GM12878 (cell line): ENCODE data around the gene TTI1. TPM values are rescaled to one million over a fixed set of nuclear protein-coding genes. Genes with fewer than 3 reads are reported as not detected.

Experiments
- ATAC-seq: fragments of 200-7000 bp; cut with Tn5 transposase; 3 replicates; pipeline ENCODE4 v1.9.1; 2020; ENCODE audit warnings: mild to moderate bottlenecking, moderate library complexity
- BruUV-seq: library from RNA; stranded (reverse); fragments of 400-500 nt; replicated peaks from 2 replicates; lab custom pipeline; 2021; lab: Mats Ljungman, UMichigan
- CTCF ChIA-PET: fragments of 300-600 bp; sonication (Branson Sonifier 250); formaldehyde crosslinking; extraction: SDS; loops from one replicate; lab custom pipeline; 2021; ENCODE audit warnings: inconsistent platforms; lab: Yijun Ruan, JAX
- POLR2A ChIA-PET: fragments of 350-600 bp; formaldehyde crosslinking; extraction: SDS; loops from one replicate; lab custom pipeline; 2021; ENCODE audit warnings: inconsistent platforms; lab: Charles Lee
- RAD21 ChIA-PET: fragments of 300-600 bp; sonication (Branson Sonifier 250); formaldehyde crosslinking; loops from one replicate; lab custom pipeline; 2023; ENCODE audit warnings: antibody characterized with exemption; ENCODE audit not compliant: unreplicated experiment; lab: Charles Lee
- SMC1A ChIA-PET: fragments of 300-600 bp; sonication (Branson Sonifier 250); formaldehyde crosslinking; loops from one replicate; lab custom pipeline; 2023; ENCODE audit not compliant: unreplicated experiment, uncharacterized antibody; lab: Charles Lee
- DNase-seq: peaks from one replicate; pipeline ENCODE4 v3.0.0-alpha.2; 2011; ENCODE audit warnings: low read depth, low spot score
- FAIRE-seq: peaks from 3 replicates; lab custom pipeline; 2011; peaks lifted over from hg19 to GRCh38; lab: Jason Lieb, UNC
- H2AFZ ChIP-seq: 2 replicates; pipeline ENCODE4 v1.6.0; 2011; ENCODE audit warnings: low read depth, low read length, control low read depth; ENCODE audit not compliant: control insufficient read depth
- H3K27ac ChIP-seq: 2 replicates; pipeline ENCODE4 v1.5.1; 2011; ENCODE audit warnings: control low read depth; ENCODE audit not compliant: control insufficient read depth, insufficient read depth
- H3K27me3 ChIP-seq, 2 experiments: replicated peaks in 1 of 2; 2 replicates each; pipeline versions ENCODE4 v1.6.0 to v1.6.1; 2011; ENCODE audit warnings: low read length in 1 of 2; ENCODE audit not compliant: control insufficient read depth in 2 of 2, insufficient read depth in 2 of 2
- H3K36me3 ChIP-seq, 2 experiments: 2 replicates each; pipeline ENCODE4 v1.5.1; 2011; ENCODE audit warnings: low read length in 1 of 2; ENCODE audit not compliant: control insufficient read depth in 2 of 2, insufficient read depth in 2 of 2
- H3K4me1 ChIP-seq: 2 replicates; pipeline ENCODE4 v1.6.1; 2011; ENCODE audit warnings: mild to moderate bottlenecking, low read length, moderate library complexity, mixed read lengths; ENCODE audit not compliant: control insufficient read depth, insufficient read depth
- H3K4me2 ChIP-seq: 2 replicates; pipeline ENCODE4 v1.6.0; 2011; ENCODE audit warnings: control low read depth; ENCODE audit not compliant: control insufficient read depth, insufficient read depth
- H3K4me3 ChIP-seq: fragments of 200-600 bp; sonication (generic); 2 replicates; pipeline ENCODE4 v1.5.1; 2016
- H3K79me2 ChIP-seq: 2 replicates; pipeline ENCODE4 v1.6.0; 2011; ENCODE audit warnings: low read length; ENCODE audit not compliant: control insufficient read depth, insufficient read depth
- H3K9ac ChIP-seq: 2 replicates; pipeline ENCODE4 v1.8.0; 2011; ENCODE audit warnings: low read length, control low read depth, mixed read lengths; ENCODE audit not compliant: control insufficient read depth, insufficient read depth
- H3K9me3 ChIP-seq: replicated peaks from 3 replicates; pipeline ENCODE4 v1.5.1; 2011; ENCODE audit warnings: mild to moderate bottlenecking, low read length; ENCODE audit not compliant: control insufficient read depth, insufficient read depth
- H4K20me1 ChIP-seq: 2 replicates; pipeline ENCODE4 v1.6.0; 2011; ENCODE audit not compliant: control insufficient read depth, insufficient read depth
- BCLAF1 ChIP-seq: fragments of 450-650 bp; IDR thresholded peaks from 2 replicates; pipeline ENCODE4 v1.6.1; 2017; ENCODE audit warnings: antibody characterized with exemption, mild to moderate bottlenecking, moderate library complexity
- BRCA1 ChIP-seq: IDR thresholded peaks from 2 replicates; pipeline ENCODE4 v1.6.1; 2011; ENCODE audit warnings: low read depth, low read length, improper control_type of control experiment
- CREB1 ChIP-seq: IDR thresholded peaks from 2 replicates; pipeline ENCODE4 v1.6.1; 2012; ENCODE audit warnings: low read depth, mild to moderate bottlenecking, inconsistent platforms
- ESRRA ChIP-seq: IDR thresholded peaks from 2 replicates; pipeline ENCODE4 v1.6.1; 2012; ENCODE audit warnings: mild to moderate bottlenecking, low read length, improper control_type of control experiment
- IKZF1 ChIP-seq: fragments of 450-650 bp; conservative IDR thresholded peaks from 2 replicates; pipeline ENCODE4 v1.6.1; 2017; ENCODE audit warnings: antibody characterized with exemption, mild to moderate bottlenecking
- JUNB ChIP-seq: IDR thresholded peaks from 2 replicates; pipeline ENCODE4 v1.6.1; 2016; ENCODE audit warnings: antibody characterized with exemption, mild to moderate bottlenecking
- RBBP5 ChIP-seq: fragments of 200-600 bp; sonication (generic); conservative IDR thresholded peaks from 2 replicates; pipeline ENCODE4 v1.6.1; 2016
- SMARCA5 ChIP-seq: fragments of 450-650 bp; IDR thresholded peaks from 2 replicates; pipeline ENCODE4 v1.6.1; 2017; ENCODE audit warnings: mild to moderate bottlenecking
- SUZ12 ChIP-seq: fragments of 200-600 bp; sonication (generic); IDR thresholded peaks from one replicate; pipeline ENCODE4 v1.6.1; 2018; ENCODE audit warnings: antibody characterized with exemption, mild to moderate bottlenecking; ENCODE audit not compliant: unreplicated experiment
- ZZZ3 ChIP-seq: IDR thresholded peaks from 2 replicates; pipeline ENCODE4 v1.6.1; 2011; ENCODE audit warnings: low read depth; ENCODE audit not compliant: control insufficient read depth, insufficient read length
- WGBS: methylation state at CpG from one replicate; pipeline ENCODE4 v1.1.6; 2016; ENCODE audit warnings: low lambda C conversion rate; ENCODE audit not compliant: insufficient replicate concordance, insufficient coverage; ENCODE audit errors: missing lambda C conversion rate; 5-methylcytosine and 5-hydroxymethylcytosine counted together
- in situ Hi-C: fragments of 300-500 bp; cut with MboI; formaldehyde crosslinking; loops from 9 replicates; pipeline ENCODE4 v1.14.3; 2018; ENCODE audit warnings: mixed read lengths
- intact Hi-C: fragments of 100-400 bp; cut with micrococcal nuclease; formaldehyde crosslinking; loops from one replicate; pipeline ENCODE4 v1.14.2; 2022; ENCODE audit not compliant: unreplicated experiment
- polyA plus RNA-seq, 11 experiments: library from polyadenylated mRNA; depleted of rRNA in 4 of 11; unstranded in 6 of 11; stranded (reverse) in 5 of 11; fragments of >200 nt; fragmentation: Nextera tagmentation in 4 of 11; fragmentation: Illumina TruSeq in 1 of 11; extraction: Ambion mirVana in 4 of 11; extraction: Trizol in 1 of 11; gene quantifications; 1 replicate in 1 of 11; 2 replicates in 10 of 11; pipeline versions ENCODE4 v1.2.1 to v1.2.3, GENCODE V29; 2011 to 2016; ENCODE audit warnings: inconsistent platforms in 2 of 11, missing spikeins in 2 of 11, low read depth in 1 of 11
- total RNA-seq, 4 experiments: library from RNA; depleted of rRNA in 3 of 4; stranded (reverse); fragments of >200 nt in 3 of 4; fragmentation: Illumina TruSeq in 1 of 4; extraction: Trizol in 1 of 4; gene quantifications; 2 replicates each; pipeline versions ENCODE4 v1.2.1 to v1.2.3, GENCODE V29; 2013 to 2021

Gene TTI1
- total and polyA plus RNA-seq, 10 of the 15 experiments (the other 5 are each of a cell fraction or from before 2014, with no cell fraction given), result 5.3 to 44.6 (median 24.9) TPM

GRCh38 chr20:37935435-37935834, 97.8 kb downstream of the TTI1 start (continued):
- TF ChIP-seq BCLAF1, result no peak
- no peak for TF ChIP-seq CREB1
- TF ChIP-seq SUZ12, result no peak
- no peak for TF ChIP-seq ESRRA
- TF ChIP-seq, all 136 proteins: peak for 0

- Histone ChIP-seq H3K36me3 (no peaks in the 10 kb centered on the region), H3K9ac (no peak overlapping the region), H3K4me2 (no peak overlapping the region), H3K4me1 (no peaks in the 10 kb centered on the region), H3K9me3 (no peaks in the 10 kb centered on the region), H3K79me2 (no peaks in the 10 kb centered on the region), H2AFZ (no peak overlapping the region), H3K4me3 (no peak overlapping the region), H3K27ac (no peak overlapping the region), H3K27me3 (peaks cover 0 to 1% of the 10 kb centered on the region in 2 experiments; a peak in 1 of 4 replicates), H4K20me1 (no peaks in the 10 kb centered on the region)
- in situ Hi-C loops, result no loop called here
- intact Hi-C loops, result no loop called here
- no peak for FAIRE-seq
- ChIA-PET SMC1A (no interaction called here), CTCF (no interaction called here), RAD21 (no interaction called here), POLR2A (no interaction called here)
- TF ChIP-seq ZZZ3, result no peak
- TF ChIP-seq IKZF1, result no peak
- TF ChIP-seq RBBP5, result no peak
- no peak for TF ChIP-seq BRCA1
- TF ChIP-seq SMARCA5, result no peak
- TF ChIP-seq JUNB, result no peak
- no TSS peak for BruUV-seq
- no peak for DNase-seq
- no peak for ATAC-seq
- 50% methylated on average over 14 of the region's 14 CpGs for WGBS
These were observed 98.5 kb downstream of the TTI1 start for GRCh38 chr20:37934634-37935375.
